Measurements from ENCODE around the gene LRRK1.

DNA sequence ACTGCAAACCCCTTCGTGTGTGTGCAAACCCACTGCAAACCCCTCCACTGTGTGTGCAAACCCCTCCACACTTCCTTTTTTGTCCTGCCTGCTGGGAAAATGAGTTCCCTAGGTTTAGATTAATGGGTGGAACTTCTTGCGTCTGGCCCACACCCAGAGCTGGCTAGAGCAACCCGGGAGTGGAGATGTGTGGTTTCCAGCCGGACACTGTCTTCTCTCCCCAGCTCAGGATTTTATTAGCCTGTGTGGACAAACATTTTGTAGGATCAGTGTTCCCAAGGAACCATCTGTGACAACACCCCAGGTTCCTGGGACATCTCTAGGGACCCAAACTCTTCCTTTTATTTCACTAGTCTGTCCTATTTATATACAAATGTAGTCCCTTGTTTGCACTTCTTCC, 9.6 kb upstream of the LRRK1 start:
- TF ChIP-seq CTCF (IDR thresholded peaks at IDR 0.05) = no peak
- TF ChIP-seq POLR2AphosphoS5 (IDR thresholded peaks at IDR 0.05) = no peak
